Endothelial cell of umbilical vein (primary cell): ENCODE data around the gene PTPN6. TPM values are rescaled to one million over a fixed set of nuclear protein-coding genes. Genes with fewer than 3 reads are reported as not detected.

Source experiments
- BruUV-seq: library from RNA; stranded (reverse); fragments of 400-500 nt; replicated peaks from 2 replicates; lab custom pipeline; 2021; lab: Mats Ljungman, UMichigan
- CTCF ChIA-PET: fragments of 300-600, 350-600 bp; sonication (Branson Sonifier 250); formaldehyde crosslinking; loops from one replicate; lab custom pipeline; 2021; ENCODE audit warnings: antibody characterized with exemption, inconsistent platforms; lab: Charles Lee
- POLR2A ChIA-PET: fragments of 300-600, 350-600 bp; sonication (Branson Sonifier 250); formaldehyde crosslinking; loops from one replicate; lab custom pipeline; 2021; ENCODE audit warnings: antibody characterized with exemption, inconsistent platforms; lab: Charles Lee
- DNase-seq: peaks from one replicate; pipeline ENCODE4 v3.0.0-alpha.2; 2011; ENCODE audit warnings: low read depth, low spot score
- FAIRE-seq: peaks from 2 replicates; lab custom pipeline; 2011; peaks lifted over from hg19 to GRCh38; lab: Jason Lieb, UNC
- H2AFZ ChIP-seq: 2 replicates; pipeline ENCODE4 v1.6.0; 2012; ENCODE audit warnings: low read depth, low read length, control low read depth, inconsistent platforms
- H3K27ac ChIP-seq: 2 replicates; pipeline ENCODE4 v1.5.1; 2011; ENCODE audit warnings: low read depth, mild to moderate bottlenecking, control low read depth, low read length, moderate library complexity; ENCODE audit not compliant: insufficient read depth
- H3K27me3 ChIP-seq, 2 experiments: 2 replicates each; pipeline versions ENCODE4 v1.6.0 to v1.6.1; 2011; ENCODE audit warnings: low read length in 2 of 2, mixed read lengths in 1 of 2; ENCODE audit not compliant: control insufficient read depth in 2 of 2, insufficient read depth in 2 of 2
- H3K36me3 ChIP-seq, 2 experiments: 2 replicates in 1 of 2; 3 replicates in 1 of 2; pipeline ENCODE4 v1.5.1; 2011; ENCODE audit warnings: low read length in 2 of 2, mild to moderate bottlenecking in 1 of 2, moderate library complexity in 1 of 2; ENCODE audit not compliant: control insufficient read depth in 2 of 2, insufficient read depth in 2 of 2; ENCODE audit errors: extremely low read depth in 1 of 2
- H3K4me1 ChIP-seq: 3 replicates; pipeline ENCODE4 v1.5.1; 2011; ENCODE audit warnings: mild to moderate bottlenecking, low read length; ENCODE audit not compliant: control insufficient read depth, insufficient read depth; ENCODE audit errors: extremely low read depth
- H3K4me2 ChIP-seq: 2 replicates; pipeline ENCODE4 v1.6.1; 2011; ENCODE audit warnings: low read length, control low read depth, mixed read lengths; ENCODE audit not compliant: insufficient read depth
- H3K4me3 ChIP-seq, 3 experiments: fragments of 200-600 bp in 1 of 3; sonication (generic), shearing (Covaris generic) in 1 of 3; replicated peaks in 1 of 3; 2 replicates each; pipeline ENCODE4 v1.5.1; 2011 to 2016; ENCODE audit warnings: control low read depth in 3 of 3, low read length in 3 of 3, mild to moderate bottlenecking in 2 of 3, inconsistent platforms in 1 of 3, low read depth in 1 of 3, moderate library complexity in 1 of 3; ENCODE audit not compliant: insufficient read depth in 1 of 3
- H3K79me2 ChIP-seq: 2 replicates; pipeline ENCODE4 v1.6.0; 2012; ENCODE audit warnings: low read length, inconsistent platforms; ENCODE audit not compliant: control insufficient read depth, insufficient read depth
- H3K9ac ChIP-seq: replicated peaks from 2 replicates; pipeline ENCODE3; 2011; ENCODE audit warnings: low read length, control low read depth; ENCODE audit not compliant: insufficient read depth; ENCODE audit errors: extremely low read depth
- H3K9me1 ChIP-seq: replicated peaks from 3 replicates; pipeline ENCODE4 v1.6.0; 2011; ENCODE audit warnings: mild to moderate bottlenecking, low read length; ENCODE audit not compliant: control insufficient read depth, insufficient read depth; ENCODE audit errors: extremely low read depth
- H3K9me3 ChIP-seq: replicated peaks from 2 replicates; pipeline ENCODE4 v1.5.1; 2012; ENCODE audit warnings: low read length, inconsistent platforms; ENCODE audit not compliant: control insufficient read depth, insufficient read depth
- H4K20me1 ChIP-seq: replicated peaks from 2 replicates; pipeline ENCODE3; 2011; ENCODE audit warnings: mild to moderate bottlenecking, low read length; ENCODE audit not compliant: control insufficient read depth, insufficient read depth; ENCODE audit errors: extremely low read depth
- CTCF ChIP-seq, 2 donors: IDR thresholded peaks; 1 replicate in 1 of 2; 2 replicates in 1 of 2; pipeline ENCODE4 v1.5.1; 2011; ENCODE audit warnings: low read length in 2 of 2, mild to moderate bottlenecking in 2 of 2, moderate library complexity in 2 of 2, control low read depth in 1 of 2, inconsistent platforms in 1 of 2, low read depth in 1 of 2; ENCODE audit not compliant: insufficient read depth in 1 of 2; ENCODE audit errors: extremely low read depth in 1 of 2
- FOS ChIP-seq: IDR thresholded peaks from 2 replicates; pipeline ENCODE4 v1.6.1; 2011; ENCODE audit warnings: mild to moderate bottlenecking, low read length, moderate library complexity, borderline replicate concordance; ENCODE audit not compliant: insufficient read depth
- GATA2 ChIP-seq: IDR thresholded peaks from 2 replicates; pipeline ENCODE4 v1.7.0; 2011; ENCODE audit warnings: low read depth, mild to moderate bottlenecking, moderate library complexity, mixed read lengths, low read length; ENCODE audit not compliant: insufficient read length, insufficient read depth
- JUN ChIP-seq: IDR thresholded peaks from 2 replicates; pipeline ENCODE4 v1.6.1; 2011; ENCODE audit warnings: borderline replicate concordance, low read depth; ENCODE audit not compliant: insufficient read length, insufficient read depth
- MAX ChIP-seq: IDR thresholded peaks from 2 replicates; pipeline ENCODE4 v1.6.1; 2011; ENCODE audit not compliant: insufficient read depth, insufficient read length
- MYC ChIP-seq: IDR thresholded peaks from one replicate; pipeline ENCODE4 v1.6.1; 2011; ENCODE audit warnings: mild to moderate bottlenecking, low read depth, low read length
- POLR2A ChIP-seq: IDR thresholded peaks from 2 replicates; pipeline ENCODE4 v1.6.1; 2012; ENCODE audit warnings: low read depth, mild to moderate bottlenecking, control low read depth, low read length
- POLR2AphosphoS5 ChIP-seq: IDR thresholded peaks from 2 replicates; pipeline ENCODE4 v1.6.1; 2012; ENCODE audit warnings: low read depth, mild to moderate bottlenecking, control low read depth, low read length, moderate library complexity; ENCODE audit not compliant: insufficient read depth
- dilution Hi-C: fragments of 300-500 bp; cut with MboI; formaldehyde crosslinking; loops from one replicate; pipeline ENCODE4 v1.15.0; 2019; ENCODE audit warnings: low sequenced_read_pairs; ENCODE audit not compliant: extremely low pct_ligation_motif_present
- intact Hi-C: fragments of 100-400 bp; cut with micrococcal nuclease; formaldehyde crosslinking; loops from one replicate; pipeline ENCODE4 v1.10.0; 2022
- polyA plus RNA-seq, 4 experiments: library from polyadenylated mRNA; depleted of rRNA in 3 of 4; stranded (reverse) in 3 of 4; unstranded in 1 of 4; fragments of >200 nt; gene quantifications; 2 replicates each; pipeline versions ENCODE4 v1.2.1 to v1.2.3, GENCODE V29; 2011 to 2012; ENCODE audit warnings: missing spikeins in 1 of 4
- total RNA-seq: library from RNA; stranded (reverse); gene quantifications from 2 replicates; pipeline ENCODE4 v1.2.3, GENCODE V29; 2021

PTPN6 gene
- total and polyA plus RNA-seq, 2 donors (not counting 3 experiments of a cell fraction or from before 2014, with no cell fraction given), result 0.25 to 1.6 TPM

DNA sequence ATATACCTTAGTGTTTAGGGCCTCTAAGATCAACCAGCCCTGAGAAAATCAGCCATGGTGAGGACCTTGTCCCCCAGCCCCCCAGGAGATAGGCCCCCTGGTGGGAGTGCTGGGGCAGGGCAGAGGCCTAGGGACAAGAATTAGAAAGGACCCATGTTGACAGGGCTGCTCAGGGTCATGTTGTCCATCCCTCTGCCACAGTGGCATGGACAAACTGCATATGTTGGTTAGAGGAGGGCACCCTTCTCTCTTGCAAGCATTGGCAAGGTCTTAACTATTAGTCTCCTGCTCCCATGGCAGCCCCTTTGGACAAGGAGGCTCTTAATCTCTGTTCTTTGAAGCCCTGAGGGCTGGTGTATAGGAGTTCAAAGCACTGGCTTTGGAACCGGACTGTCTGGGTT, 755 bp upstream of the PTPN6 start:
- H3K27me3 ChIP-seq, result no peaks in the 10 kb centered on the region
- no TSS peak for BruUV-seq
- intact Hi-C loops (no loop called here), dilution Hi-C loops (no loop called here)
- DNase-seq (no peak), FAIRE-seq (no peak)
- no peak overlapping the region for H3K9ac ChIP-seq
- H3K9me1 ChIP-seq, result no peaks in the 10 kb centered on the region
- no peak overlapping the region for H2AFZ ChIP-seq
- no peaks in the 10 kb centered on the region for H4K20me1 ChIP-seq
- no peaks in the 10 kb centered on the region for H3K9me3 ChIP-seq
- H3K36me3 ChIP-seq, result no peaks in the 10 kb centered on the region
- TF ChIP-seq CTCF (IDR thresholded peaks at IDR 0.05; ENCODE audit: extremely low read depth in 1 of 2, insufficient read depth in 1 of 2, low read depth in 1 of 2, low read length in 2 of 2) (peak; percentile 17 to 29), POLR2AphosphoS5 (no peak)
- no peak overlapping the region for H3K4me2 ChIP-seq
- no peak overlapping the region for H3K4me3 ChIP-seq
- H3K79me2 ChIP-seq, result no peaks in the 10 kb centered on the region
- H3K27ac ChIP-seq, result no peak overlapping the region
- CTCF ChIA-PET, result interaction anchor here (1.2 to 1.7 kb wide), 3 partner anchors 11 to 15 kb away, joined by 5 to 6 read pairs (median 5); no protein-coding TSS in a partner anchor
- H3K4me1 ChIP-seq, result peaks cover 17% of the 10 kb centered on the region
- POLR2A ChIA-PET, result no interaction called here

DNA sequence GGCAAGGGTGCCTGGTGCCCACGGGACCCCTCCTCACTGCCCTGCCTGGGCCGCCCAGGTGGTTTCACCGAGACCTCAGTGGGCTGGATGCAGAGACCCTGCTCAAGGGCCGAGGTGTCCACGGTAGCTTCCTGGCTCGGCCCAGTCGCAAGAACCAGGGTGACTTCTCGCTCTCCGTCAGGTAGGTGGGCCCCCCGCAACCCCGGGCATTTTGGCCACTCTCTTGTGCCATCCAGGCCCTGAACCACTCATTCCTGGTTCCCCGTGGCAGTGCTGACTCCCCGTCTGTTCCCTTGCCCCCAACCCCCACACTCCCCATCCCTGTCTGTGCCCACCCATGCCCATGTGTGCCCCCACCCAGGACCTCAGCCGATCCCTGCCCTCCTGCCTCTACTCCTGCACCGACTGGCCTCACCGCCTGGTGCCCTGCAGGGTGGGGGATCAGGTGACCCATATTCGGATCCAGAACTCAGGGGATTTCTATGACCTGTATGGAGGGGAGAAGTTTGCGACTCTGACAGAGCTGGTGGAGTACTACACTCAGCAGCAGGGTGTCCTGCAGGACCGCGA, 480 bp downstream of the PTPN6 start:
- dilution Hi-C loops, result no loop called here
- H3K9me1 ChIP-seq, result no peaks in the 10 kb centered on the region
- FAIRE-seq (no peak), DNase-seq (no peak)
- H3K9me3 ChIP-seq, result no peaks in the 10 kb centered on the region
- CTCF ChIA-PET, result interaction anchor here (0.6 to 1.5 kb wide), 3 partner anchors 10 to 14 kb away, joined by 3 to 8 read pairs (median 5); no protein-coding TSS in a partner anchor
- TF ChIP-seq CTCF (IDR thresholded peaks at IDR 0.05; ENCODE audit: extremely low read depth in 1 of 2, insufficient read depth in 1 of 2, low read depth in 1 of 2, low read length in 2 of 2) (no peak), MAX (no peak), MYC (no peak), POLR2A (no peak), JUN (no peak), GATA2 (no peak), POLR2AphosphoS5 (no peak), FOS (no peak)
- no peaks in the 10 kb centered on the region for H3K79me2 ChIP-seq
- H3K4me1 ChIP-seq, result peaks cover 17% of the 10 kb centered on the region
- no peaks in the 10 kb centered on the region for H3K36me3 ChIP-seq
- intact Hi-C loops, result no loop called here
- no TSS peak for BruUV-seq
- H3K27ac ChIP-seq, result no peak overlapping the region
- H3K9ac ChIP-seq, result no peak overlapping the region
- no peak overlapping the region for H3K4me3 ChIP-seq
- no peaks in the 10 kb centered on the region for H3K27me3 ChIP-seq
- no peaks in the 10 kb centered on the region for H4K20me1 ChIP-seq
- no peak overlapping the region for H2AFZ ChIP-seq
- H3K4me2 ChIP-seq, result no peak overlapping the region
- POLR2A ChIA-PET, result no interaction called here
